Neural cell (in vitro differentiated cells): ENCODE measurements around the gene MCUR1.

ENCODE experiments used
- CTCF ChIP-seq: fragments of 450-650 bp; IDR thresholded peaks from 2 replicates; pipeline ENCODE4 v1.5.1; 2014; ENCODE audit warnings: antibody characterized with exemption, mild to moderate bottlenecking, moderate library complexity; ENCODE audit not compliant: poor library complexity, severe bottlenecking
- EZH2 ChIP-seq: fragments of 200-600, 300-800 bp; shearing (Covaris generic), sonication (generic); IDR thresholded peaks from 2 replicates; pipeline ENCODE4 v1.6.1; 2014; ENCODE audit warnings: antibody characterized with exemption, low read length, borderline replicate concordance, mild to moderate bottlenecking; ENCODE audit not compliant: insufficient read depth, poor library complexity, severe bottlenecking

- TF ChIP-seq CTCF (no peak), EZH2 (no peak)
Observed at GRCh38 chr6:13851330-13851729, 37.0 kb upstream of the MCUR1 start.
